Loucy (cell line): ENCODE results near the gene FALEC.

Experiments
- H2AFZ ChIP-seq: fragments of 200-600 bp; sonication (generic); 2 replicates; pipeline ENCODE4 v1.6.0; 2016; ENCODE audit warnings: antibody characterized with exemption, mild to moderate bottlenecking, low read length, moderate library complexity
- H3F3A ChIP-seq: fragments of 200-600 bp; 2 replicates; pipeline ENCODE4 v1.6.0; 2016; ENCODE audit warnings: antibody characterized with exemption, low read depth, mild to moderate bottlenecking
- H3K27me3 ChIP-seq: fragments of 200-600 bp; sonication (generic); 2 replicates; pipeline ENCODE4 v1.6.1; 2014; ENCODE audit warnings: low read length, mild to moderate bottlenecking; ENCODE audit not compliant: insufficient read depth, poor library complexity, severe bottlenecking
- H3K36me3 ChIP-seq: fragments of 200-600 bp; sonication (generic); 2 replicates; pipeline ENCODE4 v1.6.1; 2016; ENCODE audit warnings: low read length; ENCODE audit not compliant: insufficient read depth
- H3K4me1 ChIP-seq: fragments of 200-600 bp; sonication (generic); 2 replicates; pipeline ENCODE4 v1.5.1; 2014; ENCODE audit warnings: low read length, mild to moderate bottlenecking; ENCODE audit not compliant: insufficient read depth, poor library complexity, severe bottlenecking
- H3K4me2 ChIP-seq: fragments of 200-600 bp; sonication (generic); 2 replicates; pipeline ENCODE4 v1.6.0; 2014; ENCODE audit warnings: antibody characterized with exemption, low read length, low read depth, mild to moderate bottlenecking; ENCODE audit not compliant: poor library complexity, severe bottlenecking
- H3K4me3 ChIP-seq: fragments of 200-600 bp; sonication (generic); 2 replicates; pipeline ENCODE4 v1.5.1; 2014; ENCODE audit warnings: low read length, mild to moderate bottlenecking, mixed read lengths; ENCODE audit not compliant: poor library complexity, severe bottlenecking
- H3K79me2 ChIP-seq: fragments of 200-600 bp; sonication (generic); 2 replicates; pipeline ENCODE4 v1.6.1; 2014; ENCODE audit warnings: low read length; ENCODE audit not compliant: insufficient read depth
- H3K9ac ChIP-seq: fragments of 200-600 bp; sonication (generic); 2 replicates; pipeline ENCODE4 v1.6.0; 2014; ENCODE audit warnings: mild to moderate bottlenecking, low read depth, low read length, moderate library complexity; ENCODE audit not compliant: poor library complexity, severe bottlenecking
- H3K9me2 ChIP-seq: fragments of 200-600 bp; sonication (generic); replicated peaks from 2 replicates; pipeline ENCODE4 v1.6.1; 2016; ENCODE audit warnings: low read depth, low read length, mixed read lengths
- H3K9me3 ChIP-seq: fragments of 200-600 bp; sonication (generic); 2 replicates; pipeline ENCODE4 v1.6.1; 2014; ENCODE audit warnings: mild to moderate bottlenecking, antibody characterized with exemption, low read length, low read depth; ENCODE audit not compliant: insufficient read depth
- H4K20me1 ChIP-seq: fragments of 200-600 bp; sonication (generic); 2 replicates; pipeline ENCODE4 v1.6.0; 2014; ENCODE audit warnings: antibody characterized with exemption, low read length, mild to moderate bottlenecking; ENCODE audit not compliant: insufficient read depth, poor library complexity, severe bottlenecking
- CTCF ChIP-seq: fragments of 200-600 bp; sonication (generic); conservative IDR thresholded peaks from 2 replicates; pipeline ENCODE4 v1.5.1; 2014; ENCODE audit warnings: mild to moderate bottlenecking, antibody characterized with exemption, low read length
- EZH2phosphoT487 ChIP-seq: fragments of 200-600 bp; IDR thresholded peaks from 2 replicates; pipeline ENCODE4 v1.6.1; 2018; ENCODE audit warnings: antibody characterized with exemption, mild to moderate bottlenecking, moderate library complexity, borderline replicate concordance

The FALEC gene

GRCh38 chr1:150514913-150515327, 632 bp upstream of the FALEC start:
- Histone ChIP-seq H2AFZ (peak overlapping the region; percentile 96), H3K9me3 (no peaks in the 10 kb centered on the region), H3K36me3 (no peaks in the 10 kb centered on the region), H3K79me2 (no peaks in the 10 kb centered on the region), H3F3A (no peaks in the 10 kb centered on the region), H3K9me2 (no peaks in the 10 kb centered on the region), H3K9ac (peak overlapping the region; percentile 41), H3K27me3 (no peaks in the 10 kb centered on the region), H4K20me1 (no peaks in the 10 kb centered on the region), H3K4me3 (peak overlapping the region; percentile 78), H3K4me1 (peaks cover 11% of the 10 kb centered on the region), H3K4me2 (peak overlapping the region; percentile 83)
- no peak for TF ChIP-seq EZH2phosphoT487
- TF ChIP-seq CTCF: no peak

- no peak for TF ChIP-seq CTCF
- TF ChIP-seq EZH2phosphoT487: no peak
- no peaks in the 10 kb centered on the region for H3F3A ChIP-seq
- H4K20me1 ChIP-seq: no peaks in the 10 kb centered on the region
- H2AFZ ChIP-seq: peak overlapping the region; percentile 96
- H3K9me3 ChIP-seq: no peaks in the 10 kb centered on the region
- H3K79me2 ChIP-seq: no peaks in the 10 kb centered on the region
- no peaks in the 10 kb centered on the region for H3K27me3 ChIP-seq
- H3K9me2 ChIP-seq: no peaks in the 10 kb centered on the region
- peak overlapping the region; percentile 78 for H3K4me3 ChIP-seq
- H3K9ac ChIP-seq: peak overlapping the region; percentile 69
- H3K36me3 ChIP-seq: no peaks in the 10 kb centered on the region
- H3K4me1 ChIP-seq: peaks cover 11% of the 10 kb centered on the region
- H3K4me2 ChIP-seq: peak overlapping the region; percentile 83
Measured at GRCh38 chr1:150516050-150516591, 569 bp downstream of the FALEC start.

DNA sequence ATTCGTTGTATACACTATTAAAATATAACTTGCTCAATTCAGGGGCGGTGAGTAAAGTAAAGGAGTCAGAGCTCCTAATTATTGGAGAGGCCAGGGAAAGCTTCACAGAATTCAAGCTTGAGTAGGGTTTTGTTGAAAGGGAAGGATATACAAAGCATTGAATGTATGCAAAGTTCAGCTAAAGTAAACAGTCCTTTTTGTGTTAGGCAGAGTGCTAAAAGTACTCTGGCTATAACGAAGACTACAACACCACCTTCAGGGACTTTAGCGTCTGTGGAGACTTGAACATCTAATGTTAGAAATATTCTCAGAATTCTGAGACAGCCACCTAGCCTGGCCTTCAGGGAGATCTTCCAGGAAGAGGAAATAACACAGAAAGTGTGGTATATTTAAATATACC, 1.1 kb downstream of the FALEC start:
- Histone ChIP-seq H3K4me2 (peak overlapping the region; percentile 83), H3K36me3 (no peaks in the 10 kb centered on the region), H3K79me2 (no peaks in the 10 kb centered on the region), H3K9ac (peak overlapping the region; percentile 69), H3K4me3 (peak overlapping the region; percentile 78), H2AFZ (peak overlapping the region; percentile 96), H3K9me2 (no peaks in the 10 kb centered on the region), H4K20me1 (no peaks in the 10 kb centered on the region), H3K4me1 (peaks cover 11% of the 10 kb centered on the region), H3K9me3 (no peaks in the 10 kb centered on the region), H3K27me3 (no peaks in the 10 kb centered on the region), H3F3A (no peaks in the 10 kb centered on the region)
- TF ChIP-seq EZH2phosphoT487 (no peak), CTCF (peak; percentile 45; the same call in 1 of the 2 replicates)
